Stimulated activated naive CD8-positive, alpha-beta T cell treated with anti-CD3 and anti-CD28 coated beads, Interleukin-15, amount 100 ng/mL, for 72 hours (primary cell): ENCODE measurements around the gene BZW1.
"Not testable (repeated sequence)": the region's sequence is repeated elsewhere in the genome, so short reads cannot be mapped to it uniquely, and the experiment has no call there.

Source experiments
- ATAC-seq: fragments of 150-1000 bp; cut with Tn5 transposase; 2 replicates; pipeline ENCODE4 v1.10.0; 2021; ENCODE audit warnings: mild to moderate bottlenecking, moderate library complexity
- DNase-seq, 2 donors: peaks; one replicate each; pipeline ENCODE4 v3.0.0; 2021 to 2022
- H3K27ac Mint-ChIP-seq, 2 donors: one replicate each; pipeline ENCODE4 v1.8.0; 2022; ENCODE audit warnings: mild to moderate bottlenecking in 2 of 2, mixed read lengths in 2 of 2, moderate library complexity in 2 of 2
- H3K27me3 Mint-ChIP-seq: one replicate; pipeline ENCODE4 v1.8.0; 2022; ENCODE audit warnings: mixed read lengths
- H3K4me1 Mint-ChIP-seq: one replicate; pipeline ENCODE4 v1.8.0; 2022; ENCODE audit warnings: mild to moderate bottlenecking, mixed read lengths
- H3K4me3 Mint-ChIP-seq, 2 donors: one replicate each; pipeline ENCODE4 v1.8.0; 2022; ENCODE audit warnings: mild to moderate bottlenecking in 2 of 2, mixed read lengths in 2 of 2, moderate library complexity in 1 of 2
- H3K9me3 Mint-ChIP-seq, 2 donors: one replicate each; pipeline ENCODE4 v1.8.0; 2022; ENCODE audit warnings: mixed read lengths in 2 of 2

Gene BZW1

DNA sequence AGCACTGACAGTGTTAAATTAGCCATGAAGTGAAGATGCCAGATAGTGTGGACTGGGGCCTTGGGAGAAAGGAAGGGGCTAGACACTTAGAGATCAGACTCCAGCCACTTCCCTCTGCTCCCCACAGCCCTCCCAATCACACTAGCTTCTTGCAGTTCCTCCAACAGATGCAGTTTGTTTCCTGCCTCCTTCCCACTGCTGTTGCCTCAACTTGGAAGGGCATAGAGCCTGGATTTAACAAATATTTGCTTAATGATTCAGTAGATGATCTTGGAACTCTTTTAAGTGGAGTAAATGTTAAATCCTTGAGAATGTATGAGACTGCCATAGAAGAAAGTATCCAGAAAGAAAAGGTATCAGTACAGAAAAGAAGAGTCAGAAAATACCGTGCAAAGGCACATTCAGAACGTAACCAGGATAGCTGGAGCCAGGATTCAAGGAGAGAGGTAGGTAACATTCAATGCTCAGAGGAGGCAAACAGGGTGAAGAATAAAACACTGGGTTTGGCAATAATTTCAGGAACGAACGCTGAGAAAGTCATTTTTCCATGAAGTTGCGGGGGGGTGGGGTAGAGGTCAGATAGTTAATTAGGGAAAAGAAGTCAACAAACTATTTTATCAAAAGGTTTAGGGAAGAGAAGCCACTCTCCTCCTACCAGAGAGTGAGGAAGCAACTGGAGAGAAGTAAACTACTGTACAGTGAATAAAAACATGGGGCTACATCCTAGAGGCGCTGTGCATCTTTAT lies 1.3 kb upstream of the BZW1 start:
- Mint-ChIP-seq H3K4me3 (peak overlapping the region; percentile 91 to 96), H3K27ac (peak overlapping the region in 1 of 2 donors; percentile 40), H3K4me1 (peaks cover 46% of the 10 kb centered on the region), H3K9me3 (no peaks in the 10 kb centered on the region), H3K27me3 (no peaks in the 10 kb centered on the region)
- ATAC-seq (no peak), DNase-seq (no peak)

DNA sequence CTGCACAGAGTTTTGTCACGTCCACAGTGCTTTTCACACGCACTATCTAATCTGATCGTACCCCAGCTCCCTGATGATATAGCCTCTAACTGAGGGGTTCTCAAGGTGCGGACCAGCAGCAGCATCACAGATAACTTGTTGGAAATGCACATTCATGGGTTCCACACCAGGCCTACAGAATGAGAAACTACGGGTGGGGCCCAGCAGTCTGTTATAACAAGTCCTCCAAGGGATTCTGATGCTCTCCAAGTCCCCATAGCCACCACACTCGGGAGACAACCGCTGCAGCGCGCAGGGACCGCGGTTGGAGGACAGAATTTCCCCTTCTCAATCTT lies 745 bp upstream of the BZW1 start:
- H3K4me3 Mint-ChIP-seq, result peak overlapping the region; percentile 91 to 96
- H3K9me3 Mint-ChIP-seq, result no peaks in the 10 kb centered on the region
- no peak for ATAC-seq
- H3K4me1 Mint-ChIP-seq, result peaks cover 51% of the 10 kb centered on the region
- no peaks in the 10 kb centered on the region for H3K27me3 Mint-ChIP-seq
- no peak for DNase-seq
- H3K27ac Mint-ChIP-seq, result peak overlapping the region; percentile 100

DNA sequence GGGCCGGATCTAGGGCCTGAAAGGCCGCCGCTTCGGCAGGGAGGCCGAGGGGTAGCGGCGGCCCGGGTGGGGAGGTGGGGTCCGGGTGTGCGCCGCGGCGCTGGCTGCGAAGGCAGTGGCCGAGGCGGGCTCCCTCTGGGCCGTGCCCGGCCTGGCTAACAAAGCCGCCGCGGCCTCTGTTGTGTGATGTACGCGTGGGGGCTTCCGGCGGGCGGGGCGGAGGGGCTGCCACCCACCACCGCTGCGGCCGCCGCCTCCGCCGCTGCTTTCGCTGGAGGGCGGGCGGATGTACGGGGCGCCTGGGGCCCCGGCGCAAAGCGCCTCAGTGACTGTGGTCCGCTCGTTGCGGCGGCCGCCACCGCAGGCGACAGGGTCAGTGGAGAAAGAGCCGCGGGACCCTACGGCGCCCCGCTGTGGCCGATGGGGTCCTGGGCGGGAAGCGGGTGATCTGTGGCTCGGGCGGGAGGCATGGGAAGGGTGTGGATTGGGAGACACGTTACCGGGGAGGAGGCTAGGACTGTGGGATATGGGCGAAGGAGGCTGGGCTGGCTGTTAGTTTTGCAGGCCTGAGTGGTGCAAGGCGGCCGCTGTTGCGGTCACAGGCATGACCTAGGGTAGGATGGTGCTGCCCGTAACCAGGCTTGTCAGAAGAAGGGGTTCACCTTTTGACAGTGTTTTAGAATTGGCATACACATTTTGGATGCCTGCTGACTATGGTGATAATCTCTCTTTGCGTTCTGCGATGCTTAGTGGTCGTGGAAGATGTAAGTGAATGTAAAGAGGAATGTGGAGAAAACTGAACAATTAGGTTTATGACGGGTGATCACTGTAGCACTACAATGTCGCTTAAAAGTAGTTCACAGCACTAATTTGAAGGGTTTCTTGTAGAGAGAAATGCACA lies 662 bp downstream of the BZW1 start:
- Mint-ChIP-seq H3K4me1 (peaks cover 64% of the 10 kb centered on the region), H3K27ac (peak overlapping the region; percentile 100), H3K27me3 (no peaks in the 10 kb centered on the region), H3K4me3 (peak overlapping the region; percentile 91 to 96), H3K9me3 (no peaks in the 10 kb centered on the region)
- DNase-seq, result peak; percentile 78 to 85
- ATAC-seq, result peak; percentile 71

DNA sequence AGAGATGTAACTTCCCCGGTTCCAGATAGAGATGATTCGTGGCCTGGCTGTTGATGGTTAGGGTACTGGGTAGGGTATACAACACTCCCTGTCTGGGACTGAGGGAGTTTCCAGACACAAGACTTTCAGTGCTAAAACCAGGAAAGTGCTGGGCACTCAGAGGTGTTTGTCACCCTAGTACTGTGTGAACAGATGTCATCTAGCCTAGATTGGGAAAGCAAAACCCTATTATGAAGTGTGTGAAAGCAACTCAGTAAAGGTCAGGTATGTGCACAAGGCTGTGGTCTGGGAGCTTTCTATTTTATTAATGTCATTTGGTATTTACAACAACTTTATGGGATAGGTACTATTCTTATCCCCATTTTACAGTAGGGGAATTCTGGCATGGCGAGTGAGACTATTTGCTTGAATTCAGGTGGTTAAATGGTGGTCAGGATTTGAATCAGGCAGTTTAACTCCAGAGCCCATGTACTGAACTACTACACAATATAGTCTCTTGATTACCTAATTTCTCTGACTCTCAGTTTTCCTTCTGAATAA lies 2.6 kb downstream of the BZW1 start:
- H3K4me1 Mint-ChIP-seq, result peaks cover 78% of the 10 kb centered on the region
- peak overlapping the region; percentile 82 to 91 for H3K4me3 Mint-ChIP-seq
- H3K27ac Mint-ChIP-seq, result peak overlapping the region; percentile 76 to 94
- H3K9me3 Mint-ChIP-seq, result no peaks in the 10 kb centered on the region
- DNase-seq, result peak in 1 of 2 donors; percentile 62
- peak; percentile 71 for ATAC-seq
- H3K27me3 Mint-ChIP-seq, result no peaks in the 10 kb centered on the region

DNA sequence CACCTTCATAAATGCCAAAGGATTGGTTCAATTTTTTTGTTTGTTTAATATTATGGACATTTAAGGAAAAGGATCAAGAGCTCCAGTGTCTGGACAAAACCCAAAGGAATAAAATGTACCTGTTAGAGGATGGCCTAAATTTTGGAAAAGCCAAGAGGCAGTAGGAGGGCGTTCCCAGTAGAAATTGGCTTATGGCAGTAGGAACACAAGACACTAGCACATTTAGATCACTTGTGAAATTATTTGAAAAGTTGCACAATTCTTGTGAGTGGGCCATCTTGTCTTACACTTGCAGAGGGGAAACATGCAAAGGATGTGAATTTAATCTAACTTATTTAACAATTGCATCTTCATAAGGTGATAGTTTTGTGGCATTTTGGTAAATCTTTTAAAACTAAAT lies 3.2 kb downstream of the BZW1 start:
- ATAC-seq (no peak), DNase-seq (no peak)
- Mint-ChIP-seq H3K27ac (peak overlapping the region; percentile 59 to 73), H3K27me3 (no peaks in the 10 kb centered on the region), H3K9me3 (no peaks in the 10 kb centered on the region), H3K4me3 (peak overlapping the region; percentile 82 to 91), H3K4me1 (peaks cover 72% of the 10 kb centered on the region)

DNA sequence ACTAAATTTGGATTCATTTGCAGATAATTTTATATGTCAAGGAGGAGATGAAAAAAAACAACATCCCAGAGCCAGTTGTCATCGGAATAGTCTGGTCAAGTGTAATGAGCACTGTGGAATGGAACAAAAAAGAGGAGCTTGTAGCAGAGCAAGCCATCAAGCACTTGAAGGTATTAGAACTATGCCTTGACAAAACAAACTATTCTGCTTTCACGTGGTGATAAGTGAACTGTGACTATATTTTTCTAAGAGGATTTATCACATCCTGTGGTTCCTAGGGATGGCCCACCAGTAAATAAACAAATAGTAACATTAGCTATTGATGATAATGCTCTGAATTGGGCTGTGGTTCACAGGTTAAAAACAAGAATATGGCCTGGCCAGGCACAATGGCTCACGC lies 7.0 kb downstream of the BZW1 start:
- H3K9me3 Mint-ChIP-seq, ATAC-seq, DNase-seq, H3K4me3 Mint-ChIP-seq, H3K27me3 Mint-ChIP-seq: not testable (repeated sequence)
- Mint-ChIP-seq H3K27ac (peak overlapping the region; percentile 34 to 41), H3K4me1 (peaks cover 69% of the 10 kb centered on the region)

DNA sequence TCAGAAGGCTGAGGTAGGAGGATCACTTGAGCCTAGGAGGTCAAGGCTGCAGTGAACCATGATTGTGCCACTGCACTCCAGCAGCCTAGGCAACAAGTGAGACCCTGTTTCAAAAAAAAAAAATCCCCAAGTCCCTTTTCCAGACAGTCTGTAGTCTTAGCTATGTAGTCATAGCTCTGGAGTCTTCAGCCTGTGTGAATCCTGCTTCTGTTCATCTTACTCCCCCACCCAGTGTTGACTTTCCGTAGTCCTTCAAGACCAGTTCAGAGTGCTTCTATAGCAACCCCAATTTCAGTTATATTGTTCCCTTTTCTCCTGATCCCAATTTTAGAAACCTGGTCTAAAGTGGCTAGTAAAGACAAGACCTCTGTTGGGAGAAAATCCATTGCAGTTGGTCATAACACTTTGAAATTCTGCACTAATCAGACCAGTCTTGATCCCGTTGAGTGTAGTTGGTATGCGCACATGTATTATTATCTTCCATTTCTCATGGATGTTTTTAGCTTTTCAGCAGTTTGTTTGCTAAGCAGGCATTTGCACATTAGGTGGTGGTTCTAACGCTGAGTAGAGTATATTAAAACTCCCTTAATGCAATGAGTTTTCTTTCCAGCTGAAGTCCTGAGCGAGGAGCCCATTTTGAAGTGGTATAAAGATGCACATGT lies 9.0 kb downstream of the BZW1 start:
- no peak overlapping the region for H3K4me3 Mint-ChIP-seq
- no peak for DNase-seq
- no peaks in the 10 kb centered on the region for H3K9me3 Mint-ChIP-seq
- no peak for ATAC-seq
- H3K27ac Mint-ChIP-seq, result peak overlapping the region; percentile 20 to 74
- no peaks in the 10 kb centered on the region for H3K27me3 Mint-ChIP-seq
- peaks cover 49% of the 10 kb centered on the region for H3K4me1 Mint-ChIP-seq

DNA sequence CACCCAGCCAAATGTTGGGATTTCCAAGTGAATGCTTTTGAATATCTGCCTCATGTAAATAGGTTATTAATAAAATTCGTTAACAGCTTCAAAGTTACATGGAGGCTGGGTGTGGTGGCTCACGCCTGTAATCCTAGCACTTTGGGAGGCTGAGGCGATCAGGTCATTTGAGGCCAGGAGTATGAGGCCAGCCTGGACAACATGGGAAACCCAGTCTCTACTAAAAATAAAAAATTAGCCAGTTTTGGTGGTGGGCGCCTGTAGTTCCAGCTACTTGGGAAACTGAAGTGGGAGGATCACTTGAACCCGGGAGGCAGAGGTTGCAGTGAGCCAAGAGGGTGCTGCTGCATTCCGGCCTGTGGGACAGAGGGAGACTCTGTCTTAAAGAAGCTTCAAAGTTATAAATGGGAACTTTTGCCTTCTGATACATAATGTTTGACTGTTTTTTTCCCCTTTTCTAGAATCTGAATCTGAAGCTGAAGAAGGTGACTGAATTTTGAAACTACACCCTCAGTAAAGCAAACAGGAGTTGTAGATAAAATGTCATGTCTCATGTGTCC lies 10.1 kb downstream of the BZW1 start:
- Mint-ChIP-seq H3K27me3 (no peaks in the 10 kb centered on the region), H3K9me3 (no peaks in the 10 kb centered on the region), H3K4me1 (peaks cover 39% of the 10 kb centered on the region), H3K27ac (peak overlapping the region in 1 of 2 donors; percentile 48), H3K4me3 (no peak overlapping the region)
- DNase-seq (no peak), ATAC-seq (no peak)

DNA sequence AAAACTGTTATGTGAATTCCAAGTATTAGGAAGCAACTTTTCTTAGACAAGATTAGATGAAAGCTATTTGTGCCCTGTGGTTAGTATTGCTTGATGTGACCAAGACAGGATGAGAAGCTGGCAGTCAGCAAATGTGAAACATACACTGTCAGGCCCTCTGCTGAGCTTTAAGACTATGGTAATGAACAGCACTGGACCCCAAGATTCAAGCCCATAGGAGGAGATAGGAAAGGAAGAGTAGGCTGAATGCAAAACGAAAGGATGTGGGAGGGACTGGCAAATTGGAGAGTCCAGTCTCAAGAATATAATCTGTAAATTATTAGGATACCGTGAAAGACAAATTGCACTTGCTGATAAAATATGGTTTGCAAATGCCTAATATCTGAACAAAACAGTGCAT lies 16.4 kb downstream of the BZW1 start:
- no peak for ATAC-seq
- Mint-ChIP-seq H3K9me3 (no peaks in the 10 kb centered on the region), H3K4me3 (no peak overlapping the region), H3K27me3 (no peaks in the 10 kb centered on the region), H3K4me1 (no peaks in the 10 kb centered on the region), H3K27ac (no peak overlapping the region)
- no peak for DNase-seq

DNA sequence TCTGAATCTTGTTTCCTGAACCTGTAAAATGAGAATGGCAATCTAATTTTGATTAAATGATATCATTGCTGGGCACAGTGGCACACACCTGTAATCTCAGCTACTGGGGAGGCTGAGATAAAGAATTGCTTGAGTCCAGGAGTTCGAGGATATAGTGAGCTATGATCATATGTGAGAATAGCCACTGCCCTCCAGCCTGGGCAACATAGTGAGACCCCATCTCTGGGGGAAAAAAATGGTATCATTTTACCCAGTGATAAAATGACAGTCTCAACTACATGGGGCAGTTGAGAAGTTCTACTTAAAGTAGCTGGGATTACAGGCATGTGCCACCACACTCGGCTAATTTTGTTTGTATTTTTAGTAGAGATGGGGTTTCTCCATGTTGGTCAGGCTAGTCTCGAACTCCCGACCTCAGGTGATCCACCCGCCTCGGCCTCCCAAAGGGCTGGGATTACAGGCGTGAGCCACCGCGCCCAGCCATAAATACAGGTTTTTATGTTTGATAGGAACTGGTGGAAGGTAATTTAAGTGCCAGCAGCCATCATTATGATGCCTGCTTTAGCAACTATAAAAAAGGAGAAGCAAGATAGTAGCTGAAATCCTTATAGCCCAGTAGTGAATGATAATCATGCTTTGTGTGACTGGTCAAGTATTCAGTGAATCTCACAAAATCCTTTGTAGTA lies 17.0 kb downstream of the BZW1 start:
- H3K27me3 Mint-ChIP-seq, result no peaks in the 10 kb centered on the region
- H3K4me1 Mint-ChIP-seq, result no peaks in the 10 kb centered on the region
- H3K4me3 Mint-ChIP-seq, result no peak overlapping the region
- DNase-seq (no peak), ATAC-seq (peak; percentile 30)
- peak overlapping the region in 1 of 2 donors; percentile 14 for H3K27ac Mint-ChIP-seq
- no peaks in the 10 kb centered on the region for H3K9me3 Mint-ChIP-seq

DNA sequence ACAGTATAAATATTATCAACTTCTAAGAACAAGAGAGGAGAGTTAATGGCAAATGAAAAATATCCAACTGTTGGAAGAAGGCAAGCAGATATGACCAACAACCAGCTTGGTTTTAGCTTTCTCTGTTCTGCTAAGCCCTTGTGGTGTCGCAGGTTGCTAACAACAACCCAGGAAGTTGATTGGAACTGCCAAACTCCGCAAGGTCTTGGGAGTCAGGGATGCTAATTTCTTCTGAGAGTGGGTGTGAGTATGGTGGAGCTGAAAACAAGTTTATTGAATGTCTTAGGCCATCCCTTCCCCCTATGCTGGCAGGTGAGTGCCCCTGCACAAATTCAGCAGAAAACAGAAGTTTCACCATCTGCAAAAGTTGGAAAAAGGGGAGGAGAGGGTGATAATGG lies 17.5 kb downstream of the BZW1 start:
- H3K27ac Mint-ChIP-seq, result peak overlapping the region in 1 of 2 donors; percentile 14

DNA sequence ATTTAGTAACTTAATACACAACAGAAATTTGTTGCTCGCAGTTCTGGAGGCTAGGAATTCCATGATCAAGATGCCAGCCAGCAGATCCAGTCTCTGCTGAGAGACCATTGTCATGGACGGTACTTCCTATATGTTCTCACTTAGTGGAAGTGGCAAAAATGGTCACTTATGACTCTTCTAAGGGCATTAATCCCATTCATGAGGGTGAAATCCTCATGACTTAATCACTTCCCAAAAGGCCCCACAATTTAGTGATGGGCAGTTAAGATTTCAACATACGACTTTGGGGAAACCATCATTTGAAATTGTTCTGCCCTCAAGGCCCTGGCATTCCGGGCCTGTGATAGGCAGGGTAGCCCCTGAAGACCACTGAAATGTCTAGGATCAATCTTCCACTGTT lies 23.0 kb downstream of the BZW1 start:
- Mint-ChIP-seq H3K4me1 (no peaks in the 10 kb centered on the region), H3K9me3 (peaks cover 4 to 12% of the 10 kb centered on the region in 2 donors), H3K27me3 (no peaks in the 10 kb centered on the region), H3K27ac (no peak overlapping the region), H3K4me3 (no peak overlapping the region)
- DNase-seq, result no peak
- ATAC-seq, result no peak

More for the DNA sequence above, 17.5 kb downstream of the BZW1 start:
- Mint-ChIP-seq H3K4me1 (no peaks in the 10 kb centered on the region), H3K27me3 (no peaks in the 10 kb centered on the region), H3K9me3 (no peaks in the 10 kb centered on the region), H3K4me3 (no peak overlapping the region)
- no peak for DNase-seq
- ATAC-seq, result peak; percentile 24

DNA sequence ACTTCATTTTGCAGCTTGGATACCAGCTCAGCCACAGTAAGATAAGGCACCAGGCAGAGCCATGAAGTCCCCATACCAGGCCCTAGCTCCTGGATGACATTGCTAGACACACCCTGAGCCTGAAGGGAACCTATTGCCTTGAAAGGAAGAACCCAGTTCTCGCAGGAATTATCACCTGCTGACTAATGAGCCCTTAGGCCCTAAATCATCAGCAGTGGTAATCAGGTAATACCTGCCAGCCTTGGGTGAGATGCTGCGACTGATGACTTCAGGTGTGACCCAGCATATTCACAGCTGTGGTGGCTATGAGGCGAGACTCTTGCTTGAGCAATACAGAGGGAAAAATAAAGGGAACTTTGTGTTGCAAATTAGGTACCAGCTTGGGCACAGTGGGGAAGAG lies 27.8 kb downstream of the BZW1 start:
- no peak for ATAC-seq
- H3K9me3 Mint-ChIP-seq, result peaks cover 4 to 12% of the 10 kb centered on the region in 2 donors
- H3K27me3 Mint-ChIP-seq, result no peaks in the 10 kb centered on the region
- no peak overlapping the region for H3K27ac Mint-ChIP-seq
- no peaks in the 10 kb centered on the region for H3K4me1 Mint-ChIP-seq
- H3K4me3 Mint-ChIP-seq, result no peak overlapping the region
- no peak for DNase-seq

DNA sequence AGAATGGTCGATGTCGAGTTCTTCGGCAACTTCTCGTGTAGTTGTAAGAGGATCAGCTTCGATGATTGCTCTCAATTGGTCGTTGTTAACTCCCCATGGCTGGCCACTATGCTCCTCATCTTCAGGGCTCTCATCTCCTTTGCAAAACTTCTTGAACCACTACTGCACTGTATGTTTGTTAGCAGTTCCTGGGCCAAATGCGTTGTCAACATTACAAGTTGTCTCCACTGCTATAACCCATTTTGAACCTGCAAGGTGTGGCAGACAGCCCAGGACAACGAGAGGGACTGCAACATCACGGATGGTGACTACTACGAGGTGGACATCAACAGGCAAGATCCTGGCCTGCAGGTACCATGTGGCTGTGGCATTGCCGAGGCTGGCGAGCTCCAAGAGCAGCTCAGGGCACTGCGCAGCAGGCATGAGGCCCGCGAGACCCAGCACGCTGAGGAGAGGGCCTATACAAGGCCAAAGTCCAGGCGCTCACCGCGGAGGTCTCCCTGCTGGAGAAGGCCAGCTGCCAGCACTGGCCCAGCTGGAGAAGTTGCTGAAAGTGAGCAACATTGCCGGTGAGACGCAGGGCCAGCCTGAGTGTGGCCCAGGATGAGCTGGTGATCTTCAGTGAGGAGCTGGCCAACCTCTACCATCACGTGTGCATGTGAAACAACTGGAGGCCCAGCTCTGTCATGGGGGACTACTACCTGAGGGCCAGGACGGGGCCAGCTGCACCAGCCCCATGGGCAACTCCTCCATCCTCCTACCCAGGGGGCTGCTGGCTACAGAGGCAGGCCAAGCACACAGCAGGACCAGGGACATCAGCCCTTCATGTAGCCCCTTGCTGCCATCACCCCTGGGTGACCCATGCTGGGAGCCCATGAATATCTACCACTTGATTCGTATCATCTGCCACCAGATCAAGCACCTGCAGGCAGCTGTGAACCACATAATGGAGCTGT lies 32.6 kb downstream of the BZW1 start:
- peak; percentile 11 for ATAC-seq

More for the DNA sequence above, 32.6 kb downstream of the BZW1 start:
- Mint-ChIP-seq H3K4me1 (no peaks in the 10 kb centered on the region), H3K27ac (peak overlapping the region in 1 of 2 donors; percentile 4), H3K27me3 (no peaks in the 10 kb centered on the region), H3K9me3 (no peaks in the 10 kb centered on the region), H3K4me3 (no peak overlapping the region)
- DNase-seq, result no peak
